GM10248 (cell line): ENCODE results near the gene SSBP2.

Source experiments
- CTCF ChIA-PET: fragments of 300-600 bp; sonication (Branson Sonifier 250); formaldehyde crosslinking; extraction: SDS; loops from one replicate; lab custom pipeline; 2021; ENCODE audit warnings: antibody characterized with exemption; lab: Yijun Ruan, JAX
- POLR2A ChIA-PET: fragments of 350-650 bp; sonication (Branson Sonifier 250); formaldehyde crosslinking; extraction: SDS; loops from one replicate; lab custom pipeline; 2020; ENCODE audit warnings: antibody characterized with exemption; lab: Yijun Ruan, JAX
- DNase-seq: peaks from one replicate; pipeline ENCODE4 v3.0.0; 2012; ENCODE audit errors: extremely low spot score
- CTCF ChIP-seq: IDR thresholded peaks from 2 replicates; pipeline ENCODE4 v1.5.1; 2012; ENCODE audit warnings: mild to moderate bottlenecking, low read depth; ENCODE audit errors: extremely low read depth, missing control alignments, control extremely low read depth

SSBP2 gene

GRCh38 chr5:81751009-81751835, at the start of gene SSBP2:
Gene SSBP2, minus strand, starts transcription at chr5:81751097. Its CDS starts 55 bp downstream, at chr5:81751042.
- DNase-seq: peak; percentile 97
- POLR2A ChIA-PET: interaction anchor here (0.5 to 1.0 kb wide), 5 partner anchors 11 to 275 kb away, joined by 3 to 12 read pairs (median 4); no protein-coding TSS in a partner anchor
- no peak for TF ChIP-seq CTCF
- CTCF ChIA-PET: interaction anchor here (0.7 to 1.4 kb wide), 3 partner anchors 12 to 100 kb away, joined by 3 to 4 read pairs (median 3); no protein-coding TSS in a partner anchor

- CTCF ChIA-PET: interaction anchor here (2.0 kb wide), 1 partner anchor 9 kb away, joined by 8 read pairs; no protein-coding TSS in a partner anchor
- TF ChIP-seq CTCF: no peak
- POLR2A ChIA-PET: no interaction called here
- no peak for DNase-seq
Measured at GRCh38 chr5:81795666-81796065, 44.8 kb upstream of the SSBP2 start.

GRCh38 chr5:81794226-81794625, 43.3 kb upstream of the SSBP2 start:
- DNase-seq: no peak
- ChIA-PET POLR2A (no interaction called here), CTCF (interaction anchor here (1.0 to 2.0 kb wide), 3 partner anchors 8 to 21 kb away, joined by 3 to 8 read pairs (median 3); no protein-coding TSS in a partner anchor)
- TF ChIP-seq CTCF: no peak

GRCh38 chr5:81790336-81790735, 39.4 kb upstream of the SSBP2 start:
- DNase-seq: no peak
- CTCF ChIA-PET: interaction anchor here (1.2 to 1.5 kb wide), 3 partner anchors 10 to 68 kb away, joined by 3 to 5 read pairs (median 4); no protein-coding TSS in a partner anchor
- POLR2A ChIA-PET: no interaction called here
- TF ChIP-seq CTCF: no peak

- ChIA-PET CTCF (interaction anchor here (1.2 to 1.6 kb wide), 4 partner anchors 20 to 69 kb away, joined by 3 to 5 read pairs (median 4); no protein-coding TSS in a partner anchor), POLR2A (no interaction called here)
- no peak for DNase-seq
- no peak for TF ChIP-seq CTCF
Measured at GRCh38 chr5:81789033-81789432, 38.1 kb upstream of the SSBP2 start.

GRCh38 chr5:81788329-81788728, 37.4 kb upstream of the SSBP2 start:
- DNase-seq: no peak
- no peak for TF ChIP-seq CTCF
- POLR2A ChIA-PET: no interaction called here
- CTCF ChIA-PET: interaction anchor here (0.9 to 1.6 kb wide), 3 partner anchors 15 to 51 kb away, joined by 3 to 5 read pairs (median 4); no protein-coding TSS in a partner anchor
